WERI-Rb-1 (cell line): ENCODE results near the gene CBL.

Experiments
- DNase-seq: peaks from one replicate; pipeline ENCODE4 v3.0.0-alpha.2; 2020
- H3K27ac ChIP-seq: fragments of 250-450 bp; sonication (Bioruptor Pico); 2 replicates; pipeline ENCODE4 v1.5.1; 2020; ENCODE audit warnings: mild to moderate bottlenecking, moderate library complexity
- H3K27me3 ChIP-seq: fragments of 250-450 bp; sonication (Bioruptor Pico); 2 replicates; pipeline ENCODE4 v1.5.1; 2021; ENCODE audit warnings: mild to moderate bottlenecking, low read depth, moderate library complexity; ENCODE audit not compliant: insufficient read depth, severe bottlenecking
- H3K36me3 ChIP-seq: fragments of 250-450 bp; sonication (Bioruptor Pico); 2 replicates; pipeline ENCODE4 v1.5.1; 2020; ENCODE audit warnings: mild to moderate bottlenecking, moderate library complexity
- H3K4me3 ChIP-seq: 2 replicates; pipeline ENCODE4 v1.5.1; 2011; ENCODE audit warnings: low read depth, mild to moderate bottlenecking, control low read depth, low read length
- H3K9me3 ChIP-seq: fragments of 250-450 bp; sonication (Bioruptor Pico); 2 replicates; pipeline ENCODE4 v1.5.1; 2021; ENCODE audit warnings: mild to moderate bottlenecking, moderate library complexity; ENCODE audit not compliant: severe bottlenecking
- CTCF ChIP-seq: IDR thresholded peaks from 2 replicates; pipeline ENCODE4 v1.5.1; 2011; ENCODE audit warnings: low read depth, mild to moderate bottlenecking, control low read depth, inconsistent platforms, low read length

Gene CBL

GRCh38 chr11:119341222-119342022 is 135.3 kb downstream of the CBL start:
- Histone ChIP-seq H3K36me3 (no peaks in the 10 kb centered on the region), H3K27me3 (peaks cover 25% of the 10 kb centered on the region), H3K9me3 (no peaks in the 10 kb centered on the region), H3K4me3 (no peak overlapping the region), H3K27ac (no peak overlapping the region)
- no peak for TF ChIP-seq CTCF
- no peak for DNase-seq

- DNase-seq: no peak
- H3K27me3 ChIP-seq: peaks cover 25% of the 10 kb centered on the region
These were observed 135.8 kb downstream of the CBL start for GRCh38 chr11:119342023-119342300.

GRCh38 chr11:119342362-119343130 is 136.4 kb downstream of the CBL start:
- H3K27me3 ChIP-seq: peaks cover 25% of the 10 kb centered on the region
- H3K36me3 ChIP-seq: no peaks in the 10 kb centered on the region
- DNase-seq: no peak
- no peak overlapping the region for H3K27ac ChIP-seq
- no peaks in the 10 kb centered on the region for H3K9me3 ChIP-seq
- no peak for TF ChIP-seq CTCF
- no peak overlapping the region for H3K4me3 ChIP-seq

More at GRCh38 chr11:119342023-119342300, 135.8 kb downstream of the CBL start:
- TF ChIP-seq CTCF: no peak
- Histone ChIP-seq H3K27ac (no peak overlapping the region), H3K36me3 (no peaks in the 10 kb centered on the region), H3K9me3 (no peaks in the 10 kb centered on the region), H3K4me3 (no peak overlapping the region)

- Histone ChIP-seq H3K9me3 (no peaks in the 10 kb centered on the region), H3K27ac (no peak overlapping the region), H3K36me3 (no peaks in the 10 kb centered on the region), H3K4me3 (no peak overlapping the region), H3K27me3 (peaks cover 22% of the 10 kb centered on the region)
- no peak for DNase-seq
- no peak for TF ChIP-seq CTCF
These were observed 137.6 kb downstream of the CBL start for GRCh38 chr11:119343726-119344125.

GRCh38 chr11:119344291-119345010 is 138.3 kb downstream of the CBL start:
- H3K9me3 ChIP-seq: no peaks in the 10 kb centered on the region
- H3K27me3 ChIP-seq: peaks cover 15% of the 10 kb centered on the region
- TF ChIP-seq CTCF: no peak
- H3K36me3 ChIP-seq: no peaks in the 10 kb centered on the region
- H3K27ac ChIP-seq: no peak overlapping the region
- no peak for DNase-seq
- H3K4me3 ChIP-seq: no peak overlapping the region
